Measurements from ENCODE around the gene HYDIN. TPM values are rescaled to one million over a fixed set of nuclear protein-coding genes. Genes with fewer than 3 reads are reported as not detected.
A peak's percentile ranks its signal among the peaks of the same experiment; 100 is the strongest.
"Not testable (repeated sequence)": the region's sequence is repeated elsewhere in the genome, so short reads cannot be mapped to it uniquely, and the experiment has no call there.

Gene HYDIN
- total and polyA plus RNA-seq, 4 donors = 14.6 to 29.6 (median 16.2) TPM

DNA sequence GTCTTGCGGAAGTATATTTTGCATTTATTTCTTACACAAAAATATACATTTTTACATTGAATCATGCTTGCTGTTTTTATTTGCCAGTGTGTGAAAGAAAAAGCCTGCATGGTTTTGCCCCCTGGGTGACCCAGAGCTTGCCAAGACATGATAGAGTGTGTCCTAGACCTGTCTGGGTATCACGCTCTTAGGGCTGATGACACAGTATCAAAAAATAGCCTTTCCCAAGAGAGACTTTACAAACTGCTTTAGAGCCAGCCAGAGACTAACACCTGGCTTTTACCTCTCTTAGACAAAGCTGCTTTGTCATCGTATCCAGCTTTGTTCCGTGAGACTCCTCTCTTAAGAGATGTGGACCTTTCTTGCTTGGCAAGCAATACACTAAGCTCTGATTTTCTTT, 160.7 kb downstream of the HYDIN start:
- H3K9me3 ChIP-seq (ENCODE audit: control insufficient read depth, insufficient read depth, low read length); DNase-seq (ENCODE audit: low read depth in 4 of 6, low spot score in 6 of 6); H3K4me3 ChIP-seq (ENCODE audit: low read depth, low read length); H3K27ac ChIP-seq (ENCODE audit: low read depth, low read length); H3K4me1 ChIP-seq (ENCODE audit: control insufficient read depth, insufficient read depth, low read length); H3K36me3 ChIP-seq (ENCODE audit: control insufficient read depth, insufficient read depth, low read length); H3K27me3 ChIP-seq (ENCODE audit: control insufficient read depth, insufficient read depth, low read length): not testable (repeated sequence)
- 68% methylated on average over 3 of the region's 4 CpGs for WGBS (ENCODE audit: insufficient coverage)

DNA sequence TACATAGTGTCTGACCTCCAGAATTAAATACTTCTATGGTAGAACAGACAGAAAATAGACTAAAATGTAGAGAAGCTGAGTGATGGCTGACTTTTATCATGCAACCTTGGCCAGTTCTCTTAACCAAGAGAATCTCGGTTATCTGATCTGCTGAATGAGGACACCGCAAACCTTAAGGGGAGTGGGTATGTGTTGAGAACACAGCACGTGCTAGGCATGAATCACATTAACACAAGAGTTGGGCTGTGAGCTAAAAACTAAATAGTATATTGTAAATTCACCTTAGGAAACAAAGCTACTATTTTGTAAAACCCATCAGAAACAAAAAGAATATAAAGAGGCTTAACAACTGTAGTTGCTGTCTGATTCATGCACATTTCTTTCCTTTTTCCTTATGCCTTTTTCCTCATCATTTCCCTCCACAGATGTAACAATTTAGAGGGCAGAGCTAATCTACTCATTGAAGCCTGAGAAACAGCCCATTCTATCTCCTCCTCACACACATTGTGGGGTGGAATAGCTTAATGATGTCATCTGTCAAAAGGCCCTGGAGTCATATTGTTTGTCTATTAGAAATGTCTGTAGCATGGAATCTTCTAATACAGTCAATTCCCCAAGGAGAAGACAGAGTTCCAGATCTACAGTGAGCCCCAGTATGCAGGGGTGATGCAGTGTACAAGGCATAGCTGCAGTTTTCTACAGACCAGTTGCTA, 176.5 kb downstream of the HYDIN start:
- H3K4me1 ChIP-seq (ENCODE audit: control insufficient read depth, insufficient read depth, low read length); H3K4me3 ChIP-seq (ENCODE audit: low read depth, low read length); H3K9me3 ChIP-seq (ENCODE audit: control insufficient read depth, insufficient read depth, low read length); H3K27me3 ChIP-seq (ENCODE audit: control insufficient read depth, insufficient read depth, low read length); H3K36me3 ChIP-seq (ENCODE audit: control insufficient read depth, insufficient read depth, low read length); H3K27ac ChIP-seq (ENCODE audit: low read depth, low read length): not testable (repeated sequence)
- DNase-seq (ENCODE audit: low read depth in 4 of 6, low spot score in 6 of 6) = peak in 1 of 6 donors; percentile 53
- no CpG with 5 or more reads among the region's 3 CpGs for WGBS (ENCODE audit: insufficient coverage)

DNA sequence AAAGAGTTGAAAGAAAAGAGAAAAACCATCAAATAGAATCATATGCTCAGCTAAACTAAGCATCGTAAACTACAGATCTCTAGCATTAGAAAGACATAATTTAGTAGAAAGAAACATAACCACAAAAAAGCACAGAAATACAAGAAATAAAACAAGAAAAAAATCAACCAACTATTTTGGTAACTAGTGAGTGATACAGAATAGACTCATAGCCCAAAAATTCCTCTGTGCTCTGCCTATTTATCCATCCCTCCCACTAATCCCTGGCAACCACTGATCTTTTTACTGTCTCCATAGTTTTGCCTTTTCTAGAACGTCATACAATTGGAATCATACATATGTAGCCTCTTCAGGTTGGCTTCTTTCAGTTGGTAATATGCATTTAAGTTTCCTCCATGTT, 180.2 kb downstream of the HYDIN start:
- DNase-seq (ENCODE audit: low read depth in 4 of 6, low spot score in 6 of 6); H3K4me1 ChIP-seq (ENCODE audit: control insufficient read depth, insufficient read depth, low read length); H3K9me3 ChIP-seq (ENCODE audit: control insufficient read depth, insufficient read depth, low read length); H3K36me3 ChIP-seq (ENCODE audit: control insufficient read depth, insufficient read depth, low read length); H3K27me3 ChIP-seq (ENCODE audit: control insufficient read depth, insufficient read depth, low read length); H3K27ac ChIP-seq (ENCODE audit: low read depth, low read length); H3K4me3 ChIP-seq (ENCODE audit: low read depth, low read length): not testable (repeated sequence)
- no CpG with 5 or more reads among the region's 2 CpGs for WGBS (ENCODE audit: insufficient coverage)

DNA sequence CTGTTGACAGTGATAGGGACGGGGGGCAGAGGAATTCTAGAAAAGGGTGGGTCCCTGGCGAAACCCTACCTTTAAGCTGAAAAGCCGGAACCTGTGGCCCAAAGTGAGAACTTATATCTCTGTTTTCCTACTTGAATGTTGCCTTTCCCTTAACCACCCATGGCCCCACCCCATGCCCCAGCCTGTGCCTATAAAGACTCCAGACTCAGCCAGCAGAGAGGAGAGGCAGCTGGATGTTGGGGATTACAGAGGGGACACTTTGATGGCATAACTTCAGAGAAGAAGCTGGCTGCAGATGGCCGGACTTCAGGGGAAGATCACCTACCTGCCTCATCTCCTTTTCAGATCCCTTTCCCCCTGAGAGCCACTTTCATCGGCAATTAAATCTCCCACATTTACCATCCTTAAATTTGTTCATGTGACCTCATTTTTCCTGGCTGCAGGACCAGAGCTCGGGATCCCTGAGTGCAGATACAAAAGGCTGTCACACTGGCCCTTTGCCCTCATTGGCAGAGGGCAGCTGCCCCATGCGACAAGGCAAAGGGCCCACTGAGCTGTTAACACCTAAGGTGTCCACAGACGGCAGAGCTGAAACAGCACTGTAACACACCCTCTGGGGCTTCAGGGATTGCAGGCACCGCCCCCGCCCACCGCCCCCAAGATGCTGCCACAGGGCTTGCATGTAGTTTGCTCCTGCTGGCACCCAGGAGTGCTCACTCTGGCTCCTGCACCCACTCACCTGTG, 191.0 kb downstream of the HYDIN start:
- H3K4me3 ChIP-seq (ENCODE audit: low read depth, low read length); H3K4me1 ChIP-seq (ENCODE audit: control insufficient read depth, insufficient read depth, low read length); H3K27me3 ChIP-seq (ENCODE audit: control insufficient read depth, insufficient read depth, low read length); H3K27ac ChIP-seq (ENCODE audit: low read depth, low read length); DNase-seq (ENCODE audit: low read depth in 4 of 6, low spot score in 6 of 6); H3K9me3 ChIP-seq (ENCODE audit: control insufficient read depth, insufficient read depth, low read length); H3K36me3 ChIP-seq (ENCODE audit: control insufficient read depth, insufficient read depth, low read length): not testable (repeated sequence)
- WGBS (ENCODE audit: insufficient coverage) = 78% methylated on average over 3 of the region's 11 CpGs

DNA sequence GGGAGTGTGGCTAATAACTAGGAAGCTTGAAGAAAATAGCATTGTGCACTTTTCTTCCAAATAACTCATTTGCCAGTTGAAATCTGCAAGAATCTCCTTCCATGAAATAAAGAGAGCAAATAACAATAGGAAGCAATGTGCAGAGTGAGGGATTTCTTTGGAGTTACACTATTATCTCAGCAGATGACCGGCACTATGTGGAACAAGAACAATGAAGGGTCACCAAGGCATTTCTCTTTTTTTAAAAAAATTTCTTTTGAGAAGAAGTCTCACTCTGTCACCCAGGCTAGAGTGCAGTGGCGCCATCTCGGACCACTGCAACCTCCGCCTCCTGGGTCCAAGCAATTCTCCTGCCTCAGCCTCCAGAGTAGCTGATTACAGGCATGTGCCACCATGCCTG, 192.1 kb downstream of the HYDIN start:
- not testable (repeated sequence) for H3K9me3 ChIP-seq (ENCODE audit: control insufficient read depth, insufficient read depth, low read length); H3K27ac ChIP-seq (ENCODE audit: low read depth, low read length); DNase-seq (ENCODE audit: low read depth in 4 of 6, low spot score in 6 of 6); H3K4me1 ChIP-seq (ENCODE audit: control insufficient read depth, insufficient read depth, low read length); H3K4me3 ChIP-seq (ENCODE audit: low read depth, low read length); H3K27me3 ChIP-seq (ENCODE audit: control insufficient read depth, insufficient read depth, low read length); H3K36me3 ChIP-seq (ENCODE audit: control insufficient read depth, insufficient read depth, low read length)
- WGBS (ENCODE audit: insufficient coverage) = no CpG with 5 or more reads among the region's 4 CpGs

DNA sequence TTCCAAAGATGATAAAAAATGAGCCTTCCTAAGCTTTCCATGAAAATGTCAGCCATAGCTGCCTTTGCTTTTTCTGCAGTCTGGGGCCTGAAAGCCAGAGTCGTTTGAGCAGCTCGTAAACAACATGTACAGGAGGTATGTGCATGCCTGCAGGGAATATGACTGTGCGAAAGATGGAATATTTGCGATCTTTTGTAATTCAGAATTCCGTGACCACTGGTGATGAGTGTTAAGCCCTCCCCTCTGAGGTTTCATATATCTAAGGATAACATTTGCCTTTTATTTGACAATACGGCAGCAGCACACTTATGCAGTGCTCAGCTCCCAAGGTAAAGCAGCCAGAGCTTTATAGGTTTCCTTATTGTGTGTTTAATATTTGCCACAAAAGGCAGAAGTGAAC, 192.5 kb downstream of the HYDIN start:
- not testable (repeated sequence) for H3K4me3 ChIP-seq (ENCODE audit: low read depth, low read length); H3K27me3 ChIP-seq (ENCODE audit: control insufficient read depth, insufficient read depth, low read length); H3K27ac ChIP-seq (ENCODE audit: low read depth, low read length); H3K4me1 ChIP-seq (ENCODE audit: control insufficient read depth, insufficient read depth, low read length); H3K9me3 ChIP-seq (ENCODE audit: control insufficient read depth, insufficient read depth, low read length); H3K36me3 ChIP-seq (ENCODE audit: control insufficient read depth, insufficient read depth, low read length)
- peak in 1 of 6 donors; percentile 39 for DNase-seq (ENCODE audit: low read depth in 4 of 6, low spot score in 6 of 6)
- WGBS (ENCODE audit: insufficient coverage) = no CpG with 5 or more reads among the region's 6 CpGs

DNA sequence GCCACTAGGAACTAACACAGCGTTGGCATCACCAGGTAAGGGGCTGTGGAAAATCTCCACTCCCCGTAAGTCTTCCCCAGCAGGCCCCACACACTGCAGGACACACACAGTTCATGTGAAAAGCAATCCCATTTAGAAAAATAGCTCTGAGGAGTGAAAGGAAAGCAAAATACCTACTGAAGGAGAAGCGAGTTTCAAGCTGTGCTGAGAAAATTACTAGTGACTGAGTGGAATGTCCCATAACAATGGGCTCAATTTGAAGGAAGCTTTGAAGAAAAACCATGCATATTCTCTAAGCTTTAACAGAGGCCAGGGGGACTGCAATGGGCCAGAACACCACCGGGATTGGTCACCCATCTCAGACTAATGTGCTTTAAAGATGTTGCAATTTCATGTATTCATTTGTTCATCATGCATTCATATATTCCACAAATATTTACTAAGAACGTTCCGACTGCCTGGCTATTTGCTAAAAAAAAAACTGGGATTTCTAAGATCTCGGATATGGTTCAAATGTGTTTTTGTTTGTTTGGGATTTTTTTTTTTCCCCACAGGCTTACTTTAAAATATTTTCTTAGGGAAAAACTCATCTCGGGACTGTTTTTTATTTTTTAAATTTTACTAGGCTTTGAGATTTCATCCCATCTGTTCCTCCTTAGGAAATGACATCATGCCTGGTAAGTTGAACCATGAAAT, 202.3 kb downstream of the HYDIN start:
- H3K27ac ChIP-seq (ENCODE audit: low read depth, low read length); H3K4me3 ChIP-seq (ENCODE audit: low read depth, low read length); H3K36me3 ChIP-seq (ENCODE audit: control insufficient read depth, insufficient read depth, low read length); H3K27me3 ChIP-seq (ENCODE audit: control insufficient read depth, insufficient read depth, low read length); H3K9me3 ChIP-seq (ENCODE audit: control insufficient read depth, insufficient read depth, low read length); H3K4me1 ChIP-seq (ENCODE audit: control insufficient read depth, insufficient read depth, low read length): not testable (repeated sequence)
- no CpG with 5 or more reads among the region's 8 CpGs for WGBS (ENCODE audit: insufficient coverage)
- DNase-seq (ENCODE audit: low read depth in 4 of 6, low spot score in 6 of 6) = peak in 2 of 6 donors; percentile 6 to 58

DNA sequence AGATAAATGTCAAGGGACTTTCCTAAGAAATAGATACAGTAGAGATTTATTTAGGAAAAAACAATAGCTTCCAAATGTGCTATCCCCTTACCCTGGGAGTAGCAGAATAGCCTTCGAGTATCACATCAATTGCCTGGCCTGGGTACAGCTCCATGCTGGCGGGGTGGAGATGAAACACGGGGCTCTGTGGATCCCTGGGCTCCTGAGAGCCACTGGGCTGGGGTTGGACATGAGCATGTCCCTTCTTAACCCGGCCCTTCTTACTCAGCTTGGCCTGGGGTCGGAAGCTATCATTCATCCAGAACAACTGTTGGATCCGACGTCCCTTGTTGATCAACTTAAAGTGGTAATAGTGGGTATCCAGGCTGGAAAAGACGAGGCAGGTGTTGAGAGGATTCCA, 203.0 kb downstream of the HYDIN start:
- not testable (repeated sequence) for H3K4me3 ChIP-seq (ENCODE audit: low read depth, low read length); H3K36me3 ChIP-seq (ENCODE audit: control insufficient read depth, insufficient read depth, low read length); H3K27me3 ChIP-seq (ENCODE audit: control insufficient read depth, insufficient read depth, low read length); H3K27ac ChIP-seq (ENCODE audit: low read depth, low read length); H3K9me3 ChIP-seq (ENCODE audit: control insufficient read depth, insufficient read depth, low read length); H3K4me1 ChIP-seq (ENCODE audit: control insufficient read depth, insufficient read depth, low read length); DNase-seq (ENCODE audit: low read depth in 4 of 6, low spot score in 6 of 6)
- WGBS (ENCODE audit: insufficient coverage) = no CpG with 5 or more reads among the region's 8 CpGs

DNA sequence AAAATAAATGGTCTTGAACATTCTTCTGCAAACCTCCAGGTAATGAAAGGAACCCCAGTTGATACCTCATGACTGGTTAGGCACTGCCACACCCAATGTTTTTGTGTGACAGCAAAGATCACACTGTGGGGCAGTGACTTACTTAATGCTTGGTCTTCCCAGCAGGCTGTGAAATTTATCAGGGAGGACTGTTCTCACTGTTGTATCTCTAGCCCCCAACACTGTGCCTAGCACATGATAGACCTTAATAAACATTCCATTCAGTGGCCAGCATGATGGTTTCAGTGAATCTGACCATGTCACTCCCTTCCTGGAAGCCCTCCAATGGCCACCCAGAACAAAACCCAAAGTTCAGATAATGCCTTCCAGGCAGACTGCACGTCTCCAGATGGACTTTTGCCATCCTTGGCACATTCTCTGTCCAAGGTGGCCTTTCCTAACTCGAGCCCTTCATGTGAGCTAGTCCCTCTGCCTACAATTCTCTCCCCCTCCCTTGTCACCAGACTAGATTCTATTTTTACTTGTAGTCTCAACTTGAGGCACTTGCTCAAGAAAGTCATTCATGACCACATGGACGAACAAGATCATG, 206.6 kb downstream of the HYDIN start:
- no CpG with 5 or more reads among the region's 3 CpGs for WGBS (ENCODE audit: insufficient coverage)
- H3K4me3 ChIP-seq (ENCODE audit: low read depth, low read length); H3K27ac ChIP-seq (ENCODE audit: low read depth, low read length); H3K36me3 ChIP-seq (ENCODE audit: control insufficient read depth, insufficient read depth, low read length); H3K27me3 ChIP-seq (ENCODE audit: control insufficient read depth, insufficient read depth, low read length); H3K9me3 ChIP-seq (ENCODE audit: control insufficient read depth, insufficient read depth, low read length); H3K4me1 ChIP-seq (ENCODE audit: control insufficient read depth, insufficient read depth, low read length): not testable (repeated sequence)
- DNase-seq (ENCODE audit: low read depth in 4 of 6, low spot score in 6 of 6) = peak in 1 of 6 donors; percentile 0
